ENCODE measurements around the gene CD244. TPM values are rescaled to one million over a fixed set of nuclear protein-coding genes. Genes with fewer than 3 reads are reported as not detected.

Gene CD244
- total RNA-seq, 1 donor from 2014 or later, result 0.39 TPM

GRCh38 chr1:160850541-160850940 lies 12.1 kb downstream of the CD244 start:
- no peak for DNase-seq (ENCODE audit: low spot score)

DNA sequence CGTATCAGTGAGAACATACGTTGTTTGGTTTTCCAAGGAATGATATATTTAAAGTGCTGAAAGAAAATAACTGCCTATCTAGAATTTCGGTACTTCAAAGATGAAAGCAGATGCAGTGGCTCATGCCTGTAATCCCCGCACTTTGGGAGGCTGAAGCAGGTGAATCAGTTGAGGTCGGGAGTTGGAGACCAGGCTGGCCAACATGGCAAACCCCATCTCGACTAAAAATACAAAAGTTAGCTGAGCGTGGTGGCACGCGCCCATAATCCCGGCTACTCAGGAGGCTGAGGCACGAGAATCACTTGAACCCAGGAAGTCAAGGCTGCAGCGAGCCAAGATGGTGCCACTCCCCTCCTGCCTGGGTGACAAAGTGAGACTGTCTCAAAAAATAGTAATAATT lies 16.4 kb downstream of the CD244 start:
- DNase-seq (ENCODE audit: low spot score), result no peak

DNA sequence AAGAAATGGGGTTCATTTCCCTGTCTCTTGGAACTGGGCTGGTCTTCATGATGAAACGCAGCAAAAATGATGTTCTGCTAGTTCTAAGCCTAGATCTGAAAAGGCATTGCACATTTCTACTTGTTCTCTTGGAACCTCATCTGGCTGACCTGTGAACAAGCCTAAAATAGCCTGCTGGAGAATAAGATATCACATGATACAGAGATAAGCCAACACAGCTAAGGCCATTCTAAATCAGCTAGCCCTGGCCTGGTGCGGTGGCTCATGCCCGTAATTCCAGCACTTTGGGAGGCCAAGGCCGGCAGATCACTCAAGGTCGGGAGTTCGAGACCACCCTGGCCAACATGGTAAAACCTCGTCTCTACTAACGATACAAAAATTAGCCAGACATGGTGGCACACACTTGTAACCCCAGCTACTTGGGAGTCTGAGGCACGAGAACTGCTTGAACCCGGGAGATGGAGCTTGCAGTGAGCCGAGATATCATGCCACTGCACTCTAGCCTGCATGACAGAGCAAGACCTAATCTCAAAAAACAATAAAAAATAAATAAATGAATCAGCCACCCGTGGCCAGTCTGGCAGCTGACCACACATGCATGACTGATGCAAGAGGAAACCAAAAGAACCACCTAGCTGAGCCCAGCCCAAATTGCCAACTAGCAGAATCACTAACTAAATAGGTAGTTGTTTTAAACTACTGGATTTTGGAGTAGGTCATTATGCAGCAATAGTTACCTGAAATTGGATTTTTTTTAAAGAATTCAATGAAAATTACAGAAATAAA lies 18.0 kb downstream of the CD244 start:
- no peak for DNase-seq (ENCODE audit: low spot score)

GRCh38 chr1:160841079-160841478 lies 21.6 kb downstream of the CD244 start:
- DNase-seq (ENCODE audit: low spot score), result no peak

- DNase-seq (ENCODE audit: low spot score), result no peak
Observed at GRCh38 chr1:160839746-160840145, 22.9 kb downstream of the CD244 start.

DNA sequence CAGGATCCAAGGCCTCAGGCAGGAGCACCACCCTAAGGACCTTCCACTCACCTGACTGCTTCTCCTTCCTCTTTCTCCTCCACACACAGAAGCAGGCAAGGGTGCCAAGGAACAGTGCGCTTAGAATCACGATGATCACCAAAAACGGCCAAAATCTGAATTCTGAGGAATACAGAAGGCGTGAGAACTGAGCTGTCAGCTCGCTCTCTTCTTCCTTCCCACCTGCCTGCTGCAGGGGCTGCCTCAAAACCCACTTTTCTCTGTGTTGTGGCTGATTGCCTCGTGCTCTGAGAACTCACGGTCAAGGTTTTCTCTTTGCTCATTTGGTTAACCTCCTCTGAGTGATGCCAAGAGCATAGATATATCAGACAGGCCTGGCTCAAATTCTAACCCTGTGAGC lies 23.8 kb downstream of the CD244 start:
- DNase-seq (ENCODE audit: low spot score), result no peak

GRCh38 chr1:160837558-160838205 lies 25.0 kb downstream of the CD244 start:
- DNase-seq (ENCODE audit: low spot score), result no peak

- DNase-seq (ENCODE audit: low spot score), result no peak
Observed at GRCh38 chr1:160836981-160837557, 25.6 kb downstream of the CD244 start.

DNA sequence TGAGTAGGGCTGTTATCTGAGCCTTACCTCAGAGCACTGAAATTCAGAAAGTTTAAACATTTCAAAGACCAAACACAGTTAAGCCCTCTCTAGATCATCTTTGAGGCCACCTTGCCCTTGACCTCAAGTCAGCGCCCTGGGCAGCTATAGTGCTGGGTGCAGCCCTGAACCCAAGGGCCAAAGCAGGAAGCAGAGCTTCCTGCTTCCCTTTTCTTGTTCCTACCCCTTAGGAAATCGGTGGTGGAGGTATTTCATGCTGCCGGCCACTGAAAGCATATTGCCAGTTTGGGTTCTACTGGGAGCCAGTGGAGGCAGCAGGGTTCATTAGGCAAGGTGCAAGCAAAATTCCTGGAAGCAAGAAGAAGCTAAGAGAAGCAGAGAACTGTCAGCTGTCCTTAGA lies 26.1 kb downstream of the CD244 start:
- DNase-seq (ENCODE audit: low spot score), result no peak

- no peak for DNase-seq (ENCODE audit: low spot score)
Observed at GRCh38 chr1:160835751-160836150, 26.9 kb downstream of the CD244 start.

- DNase-seq (ENCODE audit: low spot score), result no peak
Observed at GRCh38 chr1:160834945-160835565, 27.6 kb downstream of the CD244 start.

DNA sequence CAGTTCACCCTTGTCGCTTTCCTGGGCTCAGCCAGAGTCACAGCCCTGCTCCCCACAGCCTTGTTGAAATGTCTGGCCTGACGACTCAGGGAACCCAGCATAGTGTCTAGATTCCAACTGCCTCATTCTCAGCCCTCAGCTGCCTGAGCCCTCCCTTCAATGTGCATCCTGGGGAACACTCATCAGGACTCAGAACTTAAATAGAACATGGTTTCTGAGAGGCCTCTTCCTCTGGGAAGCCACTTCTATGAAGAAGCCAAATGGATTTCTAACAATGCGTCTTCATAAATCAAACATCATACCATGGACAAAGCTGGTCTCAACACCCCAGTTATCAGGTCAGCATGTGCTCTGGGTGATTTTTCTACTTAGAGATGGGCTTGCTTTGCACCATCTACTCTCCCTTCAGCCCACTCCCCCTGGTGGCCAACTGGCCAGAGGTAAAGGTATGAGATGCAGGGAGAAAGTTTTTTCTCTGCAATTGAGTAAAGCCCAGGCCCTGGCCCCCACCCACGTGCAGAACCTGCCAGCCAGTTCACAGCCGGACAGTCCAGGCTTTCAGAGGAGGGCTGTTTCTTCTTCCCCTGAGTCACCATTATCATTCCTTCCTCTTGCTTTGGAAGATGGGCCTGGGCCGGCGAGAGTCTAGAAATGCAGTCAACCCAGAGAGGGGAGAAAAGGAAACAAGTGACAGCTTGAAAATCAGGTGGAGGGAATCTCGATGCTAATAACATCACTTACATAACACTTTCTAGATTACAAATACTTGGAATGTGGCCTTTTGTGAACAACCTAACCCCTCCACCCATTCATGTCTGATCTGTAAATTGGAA lies 32.1 kb downstream of the CD244 start:
- no peak for DNase-seq (ENCODE audit: low spot score)

GRCh38 chr1:160829766-160830165 lies 32.9 kb downstream of the CD244 start:
- no peak for DNase-seq (ENCODE audit: low spot score)

- no peak for DNase-seq (ENCODE audit: low spot score)
Observed at GRCh38 chr1:160827418-160827817, 35.3 kb downstream of the CD244 start.

GRCh38 chr1:160826546-160826945 lies 36.1 kb downstream of the CD244 start:
- no peak for DNase-seq (ENCODE audit: low spot score)

GRCh38 chr1:160823296-160823695 lies 39.4 kb downstream of the CD244 start:
- DNase-seq (ENCODE audit: low spot score), result no peak

DNA sequence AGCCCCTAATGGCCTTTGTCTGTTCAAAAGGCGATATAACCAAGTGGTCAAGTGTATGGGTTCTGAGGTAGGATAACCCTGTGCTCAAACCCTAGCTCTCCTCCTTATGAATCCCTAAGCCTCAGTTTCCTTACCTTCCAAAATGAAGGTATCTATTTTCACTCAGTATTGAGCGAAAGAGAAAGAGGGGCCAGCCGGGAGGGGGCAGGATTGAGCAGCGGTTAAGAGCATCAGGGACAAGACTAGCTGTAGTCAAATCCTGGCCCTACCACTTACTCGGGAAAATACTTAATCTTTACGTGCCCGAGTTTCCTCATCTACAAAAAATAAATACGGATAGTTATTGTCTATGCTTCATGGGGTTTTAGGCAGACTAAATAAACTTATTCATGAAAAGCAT lies 41.1 kb downstream of the CD244 start:
- DNase-seq (ENCODE audit: low spot score), result no peak

DNA sequence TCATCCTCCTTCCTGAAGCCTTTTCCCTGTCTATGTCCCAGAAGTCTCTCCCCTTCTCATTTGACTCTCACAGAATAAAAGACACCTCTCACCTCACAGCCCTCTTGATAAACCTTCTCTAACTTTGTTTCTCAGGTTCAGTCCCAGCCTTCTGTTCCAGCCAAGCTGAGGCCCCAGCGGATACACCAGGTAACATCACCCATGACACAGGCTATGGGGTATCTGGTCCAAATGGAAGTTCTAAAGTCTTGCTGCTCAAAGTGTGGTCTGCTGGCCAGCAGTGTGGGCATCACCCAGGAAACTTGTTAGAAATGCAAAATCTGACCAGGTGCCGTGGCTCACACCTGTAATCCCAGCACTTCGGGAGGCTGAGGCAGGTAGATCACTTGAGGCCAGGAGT lies 43.5 kb downstream of the CD244 start:
- DNase-seq (ENCODE audit: low spot score), result no peak

- no peak for DNase-seq (ENCODE audit: low spot score)
Observed at GRCh38 chr1:160818207-160818937, 44.3 kb downstream of the CD244 start.

DNA sequence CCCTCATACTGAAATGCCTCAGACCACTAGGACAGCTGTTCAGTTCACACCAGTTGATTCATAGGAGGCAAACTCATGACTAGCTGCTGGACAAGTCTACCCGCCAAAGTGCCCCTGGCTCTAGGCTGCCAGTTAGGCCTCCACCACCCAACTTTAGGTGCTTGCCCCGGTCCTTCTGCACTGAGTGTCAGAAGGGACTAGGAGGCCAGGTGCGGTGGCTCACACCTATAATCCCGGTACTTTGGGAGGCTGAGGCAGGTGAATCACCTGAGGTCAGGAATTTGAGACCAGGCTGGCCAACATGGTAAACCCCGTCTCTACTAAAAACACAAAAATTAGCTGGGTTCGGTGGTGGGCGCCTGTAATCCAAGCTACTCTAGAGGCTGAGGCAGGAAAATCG lies 47.8 kb downstream of the CD244 start:
- DNase-seq (ENCODE audit: low spot score), result no peak

DNA sequence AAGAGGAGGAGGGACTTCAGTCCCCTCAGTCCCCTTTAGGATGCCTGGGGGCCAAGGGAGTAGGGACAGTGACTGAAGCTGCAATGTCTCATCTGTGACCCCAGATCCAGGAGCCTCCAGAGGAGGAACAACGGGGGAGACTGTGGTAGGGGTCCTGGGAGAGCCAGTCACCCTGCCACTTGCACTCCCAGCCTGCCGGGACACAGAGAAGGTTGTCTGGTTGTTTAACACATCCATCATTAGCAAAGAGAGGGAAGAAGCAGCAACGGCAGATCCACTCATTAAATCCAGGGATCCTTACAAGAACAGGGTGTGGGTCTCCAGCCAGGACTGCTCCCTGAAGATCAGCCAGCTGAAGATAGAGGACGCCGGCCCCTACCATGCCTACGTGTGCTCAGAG lies 48.4 kb downstream of the CD244 start:
- DNase-seq (ENCODE audit: low spot score), result no peak

Measured in mesenteric fat pad (tissue), 1 donor.